Thoracic aorta (tissue), 2 donors: ENCODE measurements around the gene ANKRD11. TPM values are rescaled to one million over a fixed set of nuclear protein-coding genes. Genes with fewer than 3 reads are reported as not detected.
"Not testable (repeated sequence)": the region's sequence is repeated elsewhere in the genome, so short reads cannot be mapped to it uniquely, and the experiment has no call there.

Experiments
- ATAC-seq: fragments of 150-250 bp; one replicate; pipeline ENCODE4 v1.8.0; 2017; ENCODE audit warnings: low read depth; ENCODE audit not compliant: insufficient number of reproducible peaks, low FRiP score
- DNase-seq: peaks from one replicate; pipeline ENCODE4 v3.0.0-alpha.2; 2020; ENCODE audit warnings: low spot score
- H3K27ac ChIP-seq, 2 donors: fragments of 200-600 bp; sonication (generic); 1 replicate in 1 of 2; 2 replicates in 1 of 2; pipeline ENCODE4 v1.5.1; 2016; ENCODE audit warnings: mild to moderate bottlenecking in 2 of 2, moderate library complexity in 2 of 2
- H3K27me3 ChIP-seq: fragments of 200-600 bp; sonication (generic); replicated peaks from 2 replicates; pipeline ENCODE4 v1.6.0; 2016; ENCODE audit warnings: mild to moderate bottlenecking; ENCODE audit not compliant: insufficient read depth
- H3K36me3 ChIP-seq: fragments of 200-600 bp; sonication (generic); one replicate; pipeline ENCODE4 v1.5.1; 2016
- H3K4me1 ChIP-seq, 2 donors: fragments of 200-600 bp; sonication (generic); 1 replicate in 1 of 2; 2 replicates in 1 of 2; pipeline versions ENCODE4 v1.5.1 to v1.6.0; 2016; ENCODE audit warnings: low read depth in 2 of 2, mild to moderate bottlenecking in 1 of 2; ENCODE audit not compliant: control insufficient read depth in 1 of 2
- H3K4me3 ChIP-seq: fragments of 200-600 bp; sonication (generic); 2 replicates; pipeline ENCODE4 v1.5.1; 2016; ENCODE audit warnings: mild to moderate bottlenecking
- H3K9me3 ChIP-seq: fragments of 200-600 bp; sonication (generic); 2 replicates; pipeline ENCODE4 v1.5.1; 2016
- total RNA-seq, 2 donors: library from RNA; depleted of rRNA; stranded (reverse); fragments of >200 nt; gene quantifications; one replicate each; pipeline versions ENCODE4 v1.1.0 to v1.2.3, GENCODE V29; 2016
- TF ChIP-seq, protein P1 (sequence below): fragments of 200-600 bp; sonication (generic); IDR thresholded peaks from one replicate; pipeline ENCODE4 v1.5.1; 2019; ENCODE audit warnings: antibody characterized with exemption

ANKRD11 gene
- total RNA-seq, 2 donors from 2014 or later: 125 to 129 TPM

DNA sequence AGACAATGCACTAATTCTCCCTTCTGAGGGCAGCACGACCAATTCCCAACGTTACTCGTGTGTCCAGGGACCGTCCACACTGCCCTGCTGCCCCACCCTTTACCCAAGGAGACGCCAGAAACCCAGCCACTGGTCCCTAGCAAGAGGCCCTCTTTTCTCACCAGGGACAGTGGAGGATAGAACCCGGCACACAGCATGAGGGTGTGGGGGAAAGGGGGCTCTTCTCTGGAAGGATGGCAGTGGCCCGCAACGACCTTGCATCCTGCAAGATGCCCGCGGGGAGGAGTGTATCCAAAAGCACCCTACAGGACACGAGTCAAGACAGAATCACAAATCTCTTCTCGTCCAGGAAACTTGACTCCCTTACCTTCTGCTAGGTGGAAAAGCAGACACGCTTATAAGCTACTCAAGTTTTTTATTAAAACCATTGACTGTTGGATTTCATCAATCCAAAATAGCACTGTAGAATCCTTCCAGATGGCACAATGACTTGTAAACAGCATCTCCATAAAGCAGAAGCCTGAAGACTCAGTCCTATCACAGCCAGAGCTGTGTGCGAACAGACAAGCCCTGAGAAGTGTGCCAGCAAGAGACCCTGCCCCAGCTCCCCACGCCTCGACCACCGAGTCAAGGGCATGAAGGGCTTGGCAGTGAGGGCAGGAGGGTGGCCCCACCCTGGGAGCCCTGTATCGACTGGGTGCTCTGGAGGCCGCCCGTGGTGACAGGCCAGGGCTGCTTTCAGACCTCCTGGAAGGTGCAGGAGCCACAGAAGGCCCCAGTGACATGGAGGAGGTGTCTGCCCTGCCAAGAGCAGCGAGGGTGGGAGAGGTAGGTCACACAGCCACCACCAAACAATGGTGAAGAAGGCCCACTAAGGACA is 103.8 kb downstream of the ANKRD11 start:
- no peak for ATAC-seq
- DNase-seq: no peak
- TF ChIP-seq, protein P1, sequence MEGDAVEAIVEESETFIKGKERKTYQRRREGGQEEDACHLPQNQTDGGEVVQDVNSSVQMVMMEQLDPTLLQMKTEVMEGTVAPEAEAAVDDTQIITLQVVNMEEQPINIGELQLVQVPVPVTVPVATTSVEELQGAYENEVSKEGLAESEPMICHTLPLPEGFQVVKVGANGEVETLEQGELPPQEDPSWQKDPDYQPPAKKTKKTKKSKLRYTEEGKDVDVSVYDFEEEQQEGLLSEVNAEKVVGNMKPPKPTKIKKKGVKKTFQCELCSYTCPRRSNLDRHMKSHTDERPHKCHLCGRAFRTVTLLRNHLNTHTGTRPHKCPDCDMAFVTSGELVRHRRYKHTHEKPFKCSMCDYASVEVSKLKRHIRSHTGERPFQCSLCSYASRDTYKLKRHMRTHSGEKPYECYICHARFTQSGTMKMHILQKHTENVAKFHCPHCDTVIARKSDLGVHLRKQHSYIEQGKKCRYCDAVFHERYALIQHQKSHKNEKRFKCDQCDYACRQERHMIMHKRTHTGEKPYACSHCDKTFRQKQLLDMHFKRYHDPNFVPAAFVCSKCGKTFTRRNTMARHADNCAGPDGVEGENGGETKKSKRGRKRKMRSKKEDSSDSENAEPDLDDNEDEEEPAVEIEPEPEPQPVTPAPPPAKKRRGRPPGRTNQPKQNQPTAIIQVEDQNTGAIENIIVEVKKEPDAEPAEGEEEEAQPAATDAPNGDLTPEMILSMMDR: no peak
- Histone ChIP-seq H3K27me3 (no peaks in the 10 kb centered on the region), H3K4me3 (no peak overlapping the region), H3K4me1 (peaks cover 14 to 46% of the 10 kb centered on the region in 2 donors), H3K27ac (no peak overlapping the region), H3K36me3 (no peaks in the 10 kb centered on the region), H3K9me3 (no peaks in the 10 kb centered on the region)

DNA sequence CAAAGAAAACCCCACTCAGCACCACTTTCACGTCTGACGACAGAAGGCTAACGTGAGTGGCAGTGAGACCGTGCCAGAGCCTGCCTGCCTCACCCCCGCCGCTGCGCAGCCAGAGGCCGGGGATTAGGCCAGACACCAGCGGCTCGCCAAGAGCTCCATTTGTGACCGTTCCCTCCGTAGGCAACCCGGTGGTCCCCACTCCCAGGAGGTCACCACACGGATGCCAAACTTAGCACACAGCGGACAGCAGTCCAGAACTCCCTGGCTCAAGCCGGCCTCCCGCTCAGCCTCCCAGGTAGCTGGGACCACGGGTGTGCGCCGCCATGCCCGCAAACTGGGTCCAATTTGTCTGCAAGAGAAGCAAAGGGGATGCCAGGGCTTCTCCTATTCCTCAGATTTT is 104.6 kb downstream of the ANKRD11 start:
- Histone ChIP-seq H3K9me3 (no peaks in the 10 kb centered on the region), H3K27ac (no peak overlapping the region), H3K4me3 (no peak overlapping the region), H3K36me3 (no peaks in the 10 kb centered on the region), H3K4me1 (peaks cover 14 to 52% of the 10 kb centered on the region in 2 donors), H3K27me3 (no peaks in the 10 kb centered on the region)
- ATAC-seq: no peak
- DNase-seq: no peak
- TF ChIP-seq, protein P1: no peak

DNA sequence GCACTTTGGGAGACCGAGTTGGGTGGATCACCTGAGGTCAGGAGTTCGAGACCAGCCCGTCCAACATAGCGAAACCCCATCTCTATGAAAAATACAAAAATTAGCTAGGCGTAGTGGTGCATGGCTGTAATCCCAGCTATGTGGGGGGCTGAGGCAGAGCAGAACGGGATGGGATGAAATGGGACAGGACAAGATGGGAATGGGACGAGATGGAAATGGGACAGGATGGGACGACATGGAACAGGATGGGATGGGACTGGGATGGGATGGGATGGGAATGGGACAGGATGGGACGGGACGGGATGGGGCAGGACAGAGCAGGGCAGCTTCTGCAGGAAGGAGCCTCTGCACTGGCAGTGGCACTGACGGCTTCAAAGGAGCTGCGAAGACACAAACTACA is 106.1 kb downstream of the ANKRD11 start:
- TF ChIP-seq, protein P1: no peak
- H3K4me3 ChIP-seq: no peak overlapping the region
- H3K27me3 ChIP-seq: no peaks in the 10 kb centered on the region
- H3K4me1 ChIP-seq: peaks cover 19 to 64% of the 10 kb centered on the region in 2 donors
- H3K27ac ChIP-seq: no peak overlapping the region
- no peaks in the 10 kb centered on the region for H3K9me3 ChIP-seq
- ATAC-seq (no peak), DNase-seq (no peak)
- no peaks in the 10 kb centered on the region for H3K36me3 ChIP-seq

DNA sequence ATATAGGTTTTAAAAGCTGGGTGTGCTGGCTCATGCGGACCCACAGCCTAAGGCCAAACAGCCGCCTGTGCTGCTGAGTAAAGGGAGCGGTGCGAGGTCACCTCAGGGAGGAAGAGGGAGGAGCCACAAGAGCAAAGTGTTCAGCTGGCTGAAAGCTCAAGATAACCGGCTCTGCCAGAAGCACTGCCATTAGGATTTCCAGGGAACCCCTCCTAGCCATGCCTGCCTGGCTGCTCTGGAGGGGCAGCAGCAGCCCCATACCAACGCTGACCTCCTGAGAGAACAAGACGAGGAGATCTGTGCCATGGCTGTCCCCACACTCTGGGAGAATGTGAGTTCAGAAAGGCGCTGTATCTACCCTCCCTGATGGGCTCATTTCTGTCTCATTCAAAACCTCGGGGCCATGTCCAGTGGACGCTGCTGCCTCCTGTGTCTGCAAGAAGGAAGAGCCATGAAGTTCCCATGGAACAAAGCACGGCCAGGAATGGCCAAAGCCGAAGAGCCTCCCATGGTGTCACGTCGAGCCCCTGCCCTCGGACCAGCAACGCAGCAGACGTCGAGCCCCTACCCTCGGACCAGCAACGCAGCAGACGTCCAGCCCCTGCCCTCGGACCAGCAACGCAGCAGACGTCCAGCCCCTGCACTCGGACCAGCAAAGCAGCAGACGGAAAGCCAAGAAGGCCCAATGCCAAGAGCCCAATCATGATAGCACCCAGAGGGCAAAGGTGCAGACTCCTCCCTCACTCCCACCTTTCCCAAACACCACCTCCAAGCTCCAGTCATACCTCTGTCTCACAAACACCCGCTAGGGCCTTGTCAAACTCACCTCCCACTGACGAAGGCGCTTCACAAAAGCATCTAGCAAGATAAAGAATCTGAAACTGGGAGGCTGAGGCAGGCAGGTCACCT is 107.0 kb downstream of the ANKRD11 start:
- no peaks in the 10 kb centered on the region for H3K27me3 ChIP-seq
- no peak overlapping the region for H3K4me3 ChIP-seq
- no peak for DNase-seq
- no peak overlapping the region for H3K27ac ChIP-seq
- H3K36me3 ChIP-seq: no peaks in the 10 kb centered on the region
- TF ChIP-seq, protein P1: no peak
- no peaks in the 10 kb centered on the region for H3K9me3 ChIP-seq
- H3K4me1 ChIP-seq: peaks cover 25 to 74% of the 10 kb centered on the region in 2 donors
- no peak for ATAC-seq

DNA sequence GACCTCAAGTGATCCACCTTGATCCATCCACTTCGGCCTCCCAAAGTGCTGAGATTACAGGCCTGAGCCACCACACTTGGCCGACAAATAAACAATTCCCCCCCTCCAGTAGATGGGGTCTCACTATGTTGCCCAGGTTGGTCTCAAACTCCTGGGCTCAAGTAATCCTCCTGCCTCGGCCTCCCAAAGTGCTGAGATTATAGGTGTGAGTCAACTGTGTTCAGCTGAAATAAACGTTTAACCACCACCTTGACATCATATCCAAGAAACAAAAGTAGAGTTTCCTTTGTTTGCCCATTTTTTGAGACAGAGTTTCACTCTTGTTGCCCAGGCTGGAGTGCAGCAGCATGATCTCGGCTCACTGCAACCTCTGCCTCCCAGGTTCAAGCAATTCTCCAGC is 107.8 kb downstream of the ANKRD11 start:
- peaks cover 23 to 74% of the 10 kb centered on the region in 2 donors for H3K4me1 ChIP-seq
- ATAC-seq, H3K36me3 ChIP-seq, DNase-seq, H3K4me3 ChIP-seq, H3K27me3 ChIP-seq, H3K9me3 ChIP-seq, H3K27ac ChIP-seq: not testable (repeated sequence)
